ENCODE data around the gene MCC.

DNA sequence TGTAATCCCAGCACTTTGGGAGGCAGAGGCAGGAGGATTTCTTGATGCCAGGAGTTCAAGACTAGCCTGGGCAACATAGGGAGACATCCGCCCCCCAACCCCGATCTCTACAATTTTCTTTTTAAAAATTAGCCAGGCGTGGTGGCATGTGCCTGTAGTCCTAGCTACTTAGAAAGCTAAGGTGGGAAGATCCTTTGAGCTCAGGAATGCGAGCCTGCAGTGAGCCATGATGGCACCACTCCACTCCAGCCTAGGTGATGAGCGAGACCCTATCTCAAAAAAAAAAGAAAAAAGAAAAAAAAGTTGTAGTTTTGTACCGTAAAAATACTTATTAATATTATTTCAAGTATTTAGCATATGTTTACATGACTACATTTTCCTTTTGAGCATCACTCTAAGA lies 82.7 kb downstream of the MCC start:
- TF ChIP-seq, protein P1, sequence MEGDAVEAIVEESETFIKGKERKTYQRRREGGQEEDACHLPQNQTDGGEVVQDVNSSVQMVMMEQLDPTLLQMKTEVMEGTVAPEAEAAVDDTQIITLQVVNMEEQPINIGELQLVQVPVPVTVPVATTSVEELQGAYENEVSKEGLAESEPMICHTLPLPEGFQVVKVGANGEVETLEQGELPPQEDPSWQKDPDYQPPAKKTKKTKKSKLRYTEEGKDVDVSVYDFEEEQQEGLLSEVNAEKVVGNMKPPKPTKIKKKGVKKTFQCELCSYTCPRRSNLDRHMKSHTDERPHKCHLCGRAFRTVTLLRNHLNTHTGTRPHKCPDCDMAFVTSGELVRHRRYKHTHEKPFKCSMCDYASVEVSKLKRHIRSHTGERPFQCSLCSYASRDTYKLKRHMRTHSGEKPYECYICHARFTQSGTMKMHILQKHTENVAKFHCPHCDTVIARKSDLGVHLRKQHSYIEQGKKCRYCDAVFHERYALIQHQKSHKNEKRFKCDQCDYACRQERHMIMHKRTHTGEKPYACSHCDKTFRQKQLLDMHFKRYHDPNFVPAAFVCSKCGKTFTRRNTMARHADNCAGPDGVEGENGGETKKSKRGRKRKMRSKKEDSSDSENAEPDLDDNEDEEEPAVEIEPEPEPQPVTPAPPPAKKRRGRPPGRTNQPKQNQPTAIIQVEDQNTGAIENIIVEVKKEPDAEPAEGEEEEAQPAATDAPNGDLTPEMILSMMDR (IDR thresholded peaks at IDR 0.05) = no peak
- no peak for TF ChIP-seq POLR2A (IDR thresholded peaks at IDR 0.05)
